ENCODE data around the gene CHAF1B. TPM values are rescaled to one million over a fixed set of nuclear protein-coding genes. Genes with fewer than 3 reads are reported as not detected.
"Not testable (repeated sequence)": the region's sequence is repeated elsewhere in the genome, so short reads cannot be mapped to it uniquely, and the experiment has no call there.

CHAF1B gene
- total RNA-seq, 2 experiments from 2014 or later, result 9.9 to 24.0 TPM

DNA sequence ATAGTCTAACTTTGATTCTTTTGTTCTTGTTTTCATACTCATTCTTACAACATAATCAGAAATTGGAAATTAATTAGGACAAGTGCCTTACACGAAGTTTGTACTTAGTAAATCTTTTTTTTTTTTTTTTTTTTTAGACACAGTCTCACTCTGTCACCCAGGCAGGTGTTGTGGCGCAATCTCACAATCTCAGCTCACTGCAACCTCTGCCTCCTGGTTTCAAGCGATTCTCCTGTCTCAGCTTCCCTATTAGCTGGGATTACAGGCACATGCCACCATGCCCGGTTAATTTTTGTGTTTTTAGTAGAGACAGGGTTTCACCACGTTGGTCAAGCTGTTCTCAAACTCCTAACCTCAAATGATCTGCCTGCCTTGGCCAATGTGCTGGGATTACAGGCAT, 12.4 kb downstream of the CHAF1B start:
- H3K4me1 ChIP-seq (ENCODE audit: insufficient read depth, low read length, poor library complexity, severe bottlenecking), result no peaks in the 10 kb centered on the region
- BruUV-seq (replicated peaks), result no TSS peak
- H3K9me2 ChIP-seq (ENCODE audit: insufficient read depth, low read length), result no peaks in the 10 kb centered on the region
- no peak overlapping the region for H3K4me3 ChIP-seq (ENCODE audit: low read depth, low read length, poor library complexity, severe bottlenecking)
- no peaks in the 10 kb centered on the region for H3K79me2 ChIP-seq (ENCODE audit: insufficient read depth, low read depth, low read length)
- intact Hi-C loops (cut with micrococcal nuclease; ENCODE audit: unreplicated experiment), result no loop called here
- no peak for TF ChIP-seq EZH2phosphoT487 (IDR thresholded peaks at IDR 0.05; ENCODE audit: borderline replicate concordance, low read depth, low read length)
- TF ChIP-seq, protein P1, sequence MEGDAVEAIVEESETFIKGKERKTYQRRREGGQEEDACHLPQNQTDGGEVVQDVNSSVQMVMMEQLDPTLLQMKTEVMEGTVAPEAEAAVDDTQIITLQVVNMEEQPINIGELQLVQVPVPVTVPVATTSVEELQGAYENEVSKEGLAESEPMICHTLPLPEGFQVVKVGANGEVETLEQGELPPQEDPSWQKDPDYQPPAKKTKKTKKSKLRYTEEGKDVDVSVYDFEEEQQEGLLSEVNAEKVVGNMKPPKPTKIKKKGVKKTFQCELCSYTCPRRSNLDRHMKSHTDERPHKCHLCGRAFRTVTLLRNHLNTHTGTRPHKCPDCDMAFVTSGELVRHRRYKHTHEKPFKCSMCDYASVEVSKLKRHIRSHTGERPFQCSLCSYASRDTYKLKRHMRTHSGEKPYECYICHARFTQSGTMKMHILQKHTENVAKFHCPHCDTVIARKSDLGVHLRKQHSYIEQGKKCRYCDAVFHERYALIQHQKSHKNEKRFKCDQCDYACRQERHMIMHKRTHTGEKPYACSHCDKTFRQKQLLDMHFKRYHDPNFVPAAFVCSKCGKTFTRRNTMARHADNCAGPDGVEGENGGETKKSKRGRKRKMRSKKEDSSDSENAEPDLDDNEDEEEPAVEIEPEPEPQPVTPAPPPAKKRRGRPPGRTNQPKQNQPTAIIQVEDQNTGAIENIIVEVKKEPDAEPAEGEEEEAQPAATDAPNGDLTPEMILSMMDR (conservative IDR thresholded peaks at IDR 0.05; ENCODE audit: low read length), result no peak
- no peak overlapping the region for H2AFZ ChIP-seq (ENCODE audit: low read length)
- no peaks in the 10 kb centered on the region for H3K9me3 ChIP-seq (ENCODE audit: low read length)
- H4K20me1 ChIP-seq (ENCODE audit: insufficient read depth, low read length), result no peaks in the 10 kb centered on the region
- H3K36me3 ChIP-seq (ENCODE audit: insufficient read depth, low read length), result peaks cover 78% of the 10 kb centered on the region
- H3K27ac ChIP-seq (ENCODE audit: low read depth, low read length, poor library complexity, severe bottlenecking), result no peak overlapping the region
- POLR2A ChIA-PET, result interaction anchor here (0.7 to 0.9 kb wide), 2 partner anchors 38 to 1059 kb away, joined by 3 to 4 read pairs; no protein-coding TSS in a partner anchor
- CTCF ChIA-PET (ENCODE audit: unreplicated experiment), result no interaction called here
- no peak for DNase-seq (ENCODE audit: low spot score)
- H3K4me2 ChIP-seq (ENCODE audit: low read length), result no peak overlapping the region

DNA sequence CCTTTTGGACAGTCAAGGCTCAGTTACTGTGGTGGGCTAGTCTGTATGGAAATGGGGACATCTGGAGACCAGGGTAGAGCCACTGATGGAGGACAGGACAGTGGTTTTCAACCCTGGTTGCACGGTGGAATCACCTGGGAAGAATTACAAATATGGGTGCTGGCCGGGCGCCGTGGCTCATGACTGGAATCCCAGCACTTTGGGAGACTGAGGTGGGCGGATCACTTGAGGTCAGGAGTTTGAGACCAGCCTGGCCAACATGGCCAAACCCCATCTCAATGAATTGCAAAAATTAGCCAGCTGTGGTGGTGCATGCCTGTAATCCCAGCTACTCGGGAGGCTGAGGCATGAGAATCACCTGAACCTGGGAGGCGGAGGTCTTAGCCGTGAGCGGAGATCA, 14.5 kb downstream of the CHAF1B start:
- H3K4me1 ChIP-seq (ENCODE audit: insufficient read depth, low read length, poor library complexity, severe bottlenecking); H2AFZ ChIP-seq (ENCODE audit: low read length); BruUV-seq (replicated peaks); H3K79me2 ChIP-seq (ENCODE audit: insufficient read depth, low read depth, low read length); POLR2A ChIA-PET; H3K4me2 ChIP-seq (ENCODE audit: low read length); H4K20me1 ChIP-seq (ENCODE audit: insufficient read depth, low read length); DNase-seq (ENCODE audit: low spot score); H3K9me3 ChIP-seq (ENCODE audit: low read length); H3K9me2 ChIP-seq (ENCODE audit: insufficient read depth, low read length); intact Hi-C loops (cut with micrococcal nuclease; ENCODE audit: unreplicated experiment); H3K27ac ChIP-seq (ENCODE audit: low read depth, low read length, poor library complexity, severe bottlenecking); CTCF ChIA-PET (ENCODE audit: unreplicated experiment); H3K4me3 ChIP-seq (ENCODE audit: low read depth, low read length, poor library complexity, severe bottlenecking): not testable (repeated sequence)
- H3K36me3 ChIP-seq (ENCODE audit: insufficient read depth, low read length), result peaks cover 74% of the 10 kb centered on the region

DNA sequence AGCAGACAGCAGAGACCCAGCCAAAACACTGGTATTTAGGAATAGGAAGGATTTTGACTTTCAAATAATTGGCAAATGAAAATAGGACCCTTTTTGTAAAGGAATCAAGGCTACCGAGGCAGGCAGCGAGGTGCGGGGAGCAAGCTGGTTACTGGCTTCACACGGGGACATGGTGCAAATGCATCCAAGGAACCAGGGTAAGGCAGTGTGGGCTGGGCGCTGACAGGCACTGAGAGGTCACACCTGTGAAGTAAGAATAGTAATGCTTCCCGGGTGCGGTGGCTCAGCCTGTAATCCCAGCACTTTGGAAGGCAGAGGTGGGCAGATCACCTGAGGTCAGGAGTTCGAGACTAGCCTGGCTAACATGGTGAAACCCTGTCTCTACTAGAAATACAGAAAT, 15.5 kb downstream of the CHAF1B start:
- Histone ChIP-seq H3K27ac (ENCODE audit: low read depth, low read length, poor library complexity, severe bottlenecking) (no peak overlapping the region), H3K4me3 (ENCODE audit: low read depth, low read length, poor library complexity, severe bottlenecking) (no peak overlapping the region), H3K4me1 (ENCODE audit: insufficient read depth, low read length, poor library complexity, severe bottlenecking) (no peaks in the 10 kb centered on the region), H4K20me1 (ENCODE audit: insufficient read depth, low read length) (no peaks in the 10 kb centered on the region), H3K79me2 (ENCODE audit: insufficient read depth, low read depth, low read length) (no peaks in the 10 kb centered on the region), H3K36me3 (ENCODE audit: insufficient read depth, low read length) (peaks cover 74% of the 10 kb centered on the region), H3K9me2 (ENCODE audit: insufficient read depth, low read length) (no peaks in the 10 kb centered on the region), H2AFZ (ENCODE audit: low read length) (no peak overlapping the region), H3K9me3 (ENCODE audit: low read length) (no peaks in the 10 kb centered on the region), H3K4me2 (ENCODE audit: low read length) (no peak overlapping the region)
- no peak for DNase-seq (ENCODE audit: low spot score)
- ChIA-PET POLR2A (no interaction called here), CTCF (ENCODE audit: unreplicated experiment) (no interaction called here)
- BruUV-seq (replicated peaks), result no TSS peak
- intact Hi-C loops (cut with micrococcal nuclease; ENCODE audit: unreplicated experiment), result no loop called here
- TF ChIP-seq, protein P1 (conservative IDR thresholded peaks at IDR 0.05; ENCODE audit: low read length), result no peak
- TF ChIP-seq EZH2phosphoT487 (IDR thresholded peaks at IDR 0.05; ENCODE audit: borderline replicate concordance, low read depth, low read length), result no peak
